ENCODE results near the gene TMEM119.

TMEM119 gene

GRCh38 chr12:108597559-108598471 is at the start of gene TMEM119:
Gene TMEM119 (minus strand): TSS chr12:108598084. CDS start chr12:108592383, 5,701 bp downstream.
- peak; percentile 55 for DNase-seq (ENCODE audit: low read depth)

GRCh38 chr12:108646600-108647579 is 49.0 kb upstream of the TMEM119 start:
- DNase-seq (ENCODE audit: low read depth) = no peak

GRCh38 chr12:108645686-108646599 is 48.1 kb upstream of the TMEM119 start:
- no peak for DNase-seq (ENCODE audit: low read depth)

- DNase-seq (ENCODE audit: low read depth) = no peak
These were observed 46.9 kb upstream of the TMEM119 start for GRCh38 chr12:108644811-108645120.

GRCh38 chr12:108643941-108644810 is 46.3 kb upstream of the TMEM119 start:
- no peak for DNase-seq (ENCODE audit: low read depth)

- no peak for DNase-seq (ENCODE audit: low read depth)
These were observed 45.2 kb upstream of the TMEM119 start for GRCh38 chr12:108642899-108643654.

GRCh38 chr12:108642269-108642870 is 44.5 kb upstream of the TMEM119 start:
- no peak for DNase-seq (ENCODE audit: low read depth)

- no peak for DNase-seq (ENCODE audit: low read depth)
These were observed 43.8 kb upstream of the TMEM119 start for GRCh38 chr12:108641446-108642268.

GRCh38 chr12:108640802-108641445 is 43.0 kb upstream of the TMEM119 start:
- no peak for DNase-seq (ENCODE audit: low read depth)

GRCh38 chr12:108638997-108639822 is 41.3 kb upstream of the TMEM119 start:
- no peak for DNase-seq (ENCODE audit: low read depth)

GRCh38 chr12:108638141-108638827 is 40.4 kb upstream of the TMEM119 start:
- DNase-seq (ENCODE audit: low read depth) = no peak

GRCh38 chr12:108637222-108637971 is 39.5 kb upstream of the TMEM119 start:
- no peak for DNase-seq (ENCODE audit: low read depth)

GRCh38 chr12:108635997-108636808 is 38.3 kb upstream of the TMEM119 start:
- no peak for DNase-seq (ENCODE audit: low read depth)

GRCh38 chr12:108635201-108635996 is 37.5 kb upstream of the TMEM119 start:
- DNase-seq (ENCODE audit: low read depth) = no peak

All from CMK (cell line).